ENCODE measurements around the gene EHBP1L1.
"Not testable (repeated sequence)": the region's sequence is repeated elsewhere in the genome, so short reads cannot be mapped to it uniquely, and the experiment has no call there.

EHBP1L1 gene

DNA sequence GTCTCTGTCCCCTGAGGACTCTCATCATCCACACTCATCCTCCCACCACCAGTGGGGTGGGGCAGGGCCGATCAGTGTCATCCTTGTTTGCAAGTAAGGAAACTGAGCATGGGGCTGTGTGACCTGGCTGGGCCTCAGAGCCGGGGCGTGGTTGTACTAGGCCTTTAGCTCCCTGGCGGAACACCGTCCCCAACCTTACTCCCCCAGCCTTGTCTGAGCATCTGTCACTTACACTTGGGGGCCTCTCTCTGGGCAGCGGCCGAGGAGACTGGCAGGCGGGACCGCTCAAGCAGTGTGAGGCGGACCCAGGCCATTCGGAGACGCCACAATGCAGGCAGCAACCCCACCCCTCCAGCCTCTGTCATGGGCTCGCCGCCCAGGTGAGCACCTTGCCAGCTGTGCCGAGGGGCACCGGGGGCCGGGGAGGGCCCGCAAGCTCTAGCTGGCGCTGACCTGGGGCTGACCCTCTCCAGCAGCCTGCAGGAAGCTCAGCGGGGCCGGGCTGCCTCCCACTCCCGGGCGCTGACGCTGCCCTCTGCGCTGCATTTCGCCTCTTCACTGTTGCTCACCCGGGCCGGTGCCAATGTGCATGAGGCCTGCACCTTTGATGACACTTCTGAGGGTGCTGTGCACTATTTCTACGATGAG is 43.6 kb downstream of the EHBP1L1 start:
- no peak for DNase-seq

DNA sequence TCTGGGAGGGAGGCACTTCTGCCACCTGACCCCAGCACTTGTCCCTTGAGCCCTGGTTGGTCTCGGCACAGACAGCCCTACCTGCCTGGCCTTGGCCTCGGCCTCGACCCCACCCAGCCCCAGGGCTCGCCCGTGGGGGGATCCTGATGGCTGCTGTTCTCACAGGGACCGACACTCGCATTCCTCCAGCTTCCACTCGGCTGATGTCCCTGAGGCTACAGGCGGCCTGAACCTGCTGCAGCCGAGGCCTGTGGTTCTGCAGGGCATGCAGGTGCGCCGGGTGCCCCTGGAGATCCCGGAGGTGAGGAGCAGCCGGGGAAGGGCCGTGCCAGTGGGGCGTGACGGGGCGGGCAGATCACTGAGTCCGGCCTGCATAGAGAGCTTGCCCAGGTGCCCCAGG is 44.8 kb downstream of the EHBP1L1 start:
- no peak for DNase-seq

DNA sequence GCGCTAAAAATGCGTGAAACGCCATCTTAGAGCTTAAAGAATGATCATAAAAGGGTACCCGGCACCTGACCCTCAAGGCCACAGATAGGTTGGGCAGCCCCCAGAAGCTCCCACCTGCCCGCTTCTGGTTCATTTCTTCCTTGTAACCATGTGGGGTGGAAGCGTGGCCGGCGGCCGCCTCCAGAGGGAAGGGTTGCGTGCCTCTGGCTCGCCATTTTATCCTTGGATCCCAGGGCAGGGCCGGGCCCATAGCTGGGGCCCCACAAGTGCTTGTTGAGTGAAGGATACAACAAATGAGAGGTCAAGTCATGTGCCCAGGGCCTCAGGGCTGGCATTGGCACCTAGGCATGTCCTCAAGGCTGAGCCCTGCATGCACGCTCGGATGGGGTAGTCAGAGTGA is 45.6 kb downstream of the EHBP1L1 start:
- DNase-seq, result no peak

DNA sequence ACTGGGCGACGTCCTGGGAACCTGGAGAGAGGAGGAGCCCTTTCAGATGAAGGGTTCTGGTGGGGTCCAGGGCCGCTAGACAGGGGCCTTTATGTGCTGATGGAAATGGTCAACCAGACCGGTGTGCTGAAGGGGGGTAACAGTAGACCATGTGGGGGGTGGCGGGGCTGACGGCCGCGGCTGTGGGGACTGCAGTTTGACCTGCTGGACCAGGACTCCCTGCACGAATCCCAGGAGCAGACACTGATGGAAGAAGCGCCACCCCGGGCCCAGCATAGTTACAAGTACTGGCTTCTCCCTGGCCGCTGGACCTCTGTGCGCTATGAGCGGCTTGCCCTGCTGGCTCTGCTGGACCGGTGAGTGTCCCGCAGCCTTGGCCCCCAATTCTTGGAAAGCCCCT is 46.2 kb downstream of the EHBP1L1 start:
- no peak for DNase-seq

DNA sequence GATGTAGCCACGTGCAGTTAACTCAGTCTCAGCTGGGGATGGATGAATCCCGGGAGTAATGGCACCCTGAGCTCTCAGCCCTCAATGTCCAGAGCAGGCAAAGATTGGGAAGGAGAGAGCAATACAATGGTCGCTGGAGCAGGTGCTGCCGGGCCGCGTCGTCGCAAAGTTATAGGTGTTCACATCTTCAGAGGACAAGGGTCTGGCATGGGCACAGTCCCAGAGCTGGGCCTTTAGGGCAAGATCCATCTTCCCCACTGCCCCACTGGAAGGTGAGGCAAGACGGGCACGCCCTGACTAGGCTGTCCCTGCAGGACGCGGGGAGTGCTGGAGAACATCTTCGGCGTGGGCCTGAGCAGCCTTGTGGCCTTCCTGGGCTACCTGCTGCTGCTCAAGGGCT is 47.3 kb downstream of the EHBP1L1 start:
- DNase-seq, result no peak

DNA sequence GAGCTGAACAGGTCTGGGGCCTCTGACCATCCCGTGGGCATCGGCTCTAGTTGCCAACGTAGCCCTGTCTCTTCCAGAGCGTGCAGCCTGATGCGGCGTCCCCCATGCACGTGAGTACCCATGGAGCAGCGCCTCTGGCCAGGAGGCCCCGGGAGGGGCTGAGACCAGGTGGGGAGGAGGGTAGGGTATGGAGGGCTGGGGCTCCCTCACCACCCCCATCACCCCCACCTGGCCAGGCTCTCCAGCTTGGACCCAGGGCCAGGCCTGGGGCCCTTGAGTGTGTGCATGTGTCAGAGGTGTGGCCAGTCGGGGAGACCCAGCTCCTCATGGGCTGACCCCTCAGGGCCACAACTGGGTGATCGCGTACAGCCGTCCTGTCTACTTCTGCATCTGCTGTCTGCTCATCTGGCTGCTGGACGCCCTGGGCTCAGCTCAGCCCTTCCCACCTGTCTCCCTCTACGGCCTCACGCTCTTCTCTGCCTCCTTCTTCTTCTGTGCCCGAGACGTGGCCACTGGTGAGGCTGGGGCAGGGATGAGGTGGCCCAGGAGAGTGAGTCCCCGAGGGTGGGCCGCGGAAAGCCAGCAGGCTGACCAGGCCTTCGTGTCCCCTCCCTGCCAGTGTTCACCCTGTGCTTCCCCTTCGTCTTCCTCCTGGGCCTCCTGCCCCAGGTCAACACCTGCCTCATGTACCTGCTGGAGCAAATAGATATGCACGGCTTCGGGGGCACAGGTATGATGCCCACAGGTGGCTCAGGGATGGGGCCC is 48.2 kb downstream of the EHBP1L1 start:
- DNase-seq, result no peak

DNA sequence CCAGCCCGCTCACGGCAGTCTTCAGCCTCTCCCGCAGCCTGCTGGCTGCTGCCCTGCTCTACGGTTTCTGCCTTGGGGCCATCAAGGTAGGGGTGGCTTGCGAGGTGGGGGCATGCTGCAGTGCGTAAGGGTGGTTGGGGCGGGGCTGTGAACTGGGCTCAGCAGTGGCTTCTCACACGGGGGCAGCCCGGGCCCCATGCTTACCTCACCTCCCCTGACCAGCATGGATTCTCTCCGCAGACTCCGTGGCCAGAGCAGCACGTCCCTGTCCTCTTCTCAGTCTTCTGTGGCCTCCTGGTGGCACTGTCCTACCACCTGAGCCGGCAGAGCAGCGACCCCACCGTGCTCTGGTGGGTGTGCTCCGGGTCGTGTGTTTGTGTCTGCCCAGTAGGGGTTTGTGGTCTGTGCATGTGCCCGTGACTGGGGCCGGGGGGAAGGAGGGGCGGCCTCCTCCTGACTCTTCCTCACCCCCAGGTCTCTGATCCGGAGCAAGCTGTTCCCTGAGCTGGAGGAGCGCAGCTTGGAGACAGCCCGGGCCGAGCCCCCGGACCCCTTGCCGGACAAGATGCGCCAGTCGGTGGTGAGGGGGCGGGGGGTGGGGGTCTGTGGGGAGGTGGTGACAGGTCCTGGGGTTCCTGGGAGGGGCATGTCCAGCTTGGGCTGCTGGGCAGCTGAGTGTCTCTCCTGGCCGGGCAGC is 49.2 kb downstream of the EHBP1L1 start:
- DNase-seq, result no peak

DNA sequence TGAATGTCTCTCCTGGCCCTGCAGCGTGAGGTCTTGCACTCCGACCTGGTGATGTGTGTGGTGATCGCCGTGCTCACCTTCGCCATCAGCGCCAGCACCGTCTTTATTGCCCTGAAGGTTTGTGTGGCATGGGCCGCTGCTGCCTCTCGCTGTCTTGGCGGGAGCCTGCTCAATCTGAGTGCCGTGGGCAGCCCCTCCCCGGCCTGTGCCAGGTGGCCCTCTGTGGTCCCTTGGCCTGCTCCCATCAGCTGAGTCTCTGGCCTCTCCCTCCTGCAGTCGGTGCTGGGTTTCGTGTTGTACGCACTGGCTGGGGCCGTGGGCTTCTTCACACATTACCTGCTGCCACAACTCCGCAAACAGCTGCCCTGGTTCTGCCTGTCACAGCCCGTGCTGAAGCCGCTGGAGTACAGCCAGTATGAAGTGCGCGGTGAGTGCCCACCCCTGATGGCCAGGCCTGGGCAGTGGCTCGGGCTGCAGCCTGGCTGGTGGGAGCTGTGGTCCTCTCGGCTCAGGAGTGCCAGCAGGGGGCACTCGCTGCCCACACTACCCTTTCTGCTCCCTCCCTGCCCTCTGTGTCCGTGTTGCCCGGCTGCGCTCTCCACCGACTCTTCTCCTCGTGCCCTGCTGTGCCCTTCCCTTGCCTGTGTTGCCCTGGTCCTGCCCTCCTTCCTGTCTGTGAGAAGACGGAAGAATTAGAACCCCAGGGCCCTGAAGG is 49.9 kb downstream of the EHBP1L1 start:
- DNase-seq, result peak; percentile 64

DNA sequence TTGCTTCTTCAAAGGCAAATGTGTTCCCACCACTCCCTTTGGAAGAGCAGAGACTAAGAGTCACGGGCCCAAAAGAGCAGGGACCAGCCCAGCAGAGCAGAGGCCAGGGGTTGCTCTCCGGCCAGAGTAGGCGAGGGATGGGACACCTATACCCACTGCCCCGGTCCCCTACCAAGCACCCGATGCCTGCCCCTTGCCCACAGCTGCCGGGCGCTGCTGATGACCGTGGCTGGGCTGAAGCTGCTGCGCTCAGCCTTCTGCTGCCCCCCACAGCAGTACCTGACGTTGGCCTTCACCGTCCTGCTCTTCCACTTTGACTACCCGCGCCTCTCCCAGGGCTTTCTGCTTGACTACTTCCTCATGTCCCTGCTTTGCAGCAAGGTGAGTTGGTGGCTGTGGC is 51.3 kb downstream of the EHBP1L1 start:
- no peak for DNase-seq

DNA sequence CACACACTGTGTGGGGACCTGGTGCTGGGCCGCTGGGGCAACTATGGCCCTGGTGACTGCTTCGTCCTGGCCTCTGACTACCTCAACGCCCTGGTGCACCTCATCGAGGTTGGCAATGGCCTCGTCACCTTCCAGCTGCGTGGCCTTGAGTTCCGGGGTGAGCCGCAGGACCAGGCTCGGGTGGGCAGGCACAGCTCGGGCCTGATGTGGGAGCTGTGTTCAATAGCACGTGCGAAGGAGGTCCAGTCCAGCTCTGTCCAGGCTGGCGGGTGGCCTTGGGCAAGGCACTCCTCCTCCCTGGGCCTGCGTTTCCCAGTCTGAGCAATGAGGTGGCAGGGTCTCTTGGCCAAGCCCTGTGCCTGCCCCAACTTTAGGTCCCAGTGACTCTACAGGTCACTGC is 53.7 kb downstream of the EHBP1L1 start:
- no peak for DNase-seq

DNA sequence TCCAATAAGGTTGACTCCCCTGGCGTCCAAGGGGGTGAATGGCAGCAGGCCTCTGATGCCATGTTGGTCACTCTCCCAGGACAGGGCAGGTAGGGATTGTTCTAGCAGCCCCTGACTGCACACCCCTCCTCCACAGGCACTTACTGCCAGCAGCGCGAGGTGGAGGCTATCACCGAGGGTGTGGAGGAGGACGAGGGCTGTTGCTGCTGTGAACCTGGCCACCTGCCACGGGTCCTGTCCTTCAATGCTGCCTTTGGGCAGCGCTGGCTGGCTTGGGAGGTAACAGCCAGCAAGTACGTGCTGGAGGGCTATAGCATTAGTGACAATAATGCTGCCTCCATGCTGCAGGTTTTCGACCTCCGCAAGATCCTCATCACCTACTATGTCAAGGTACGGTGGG is 54.4 kb downstream of the EHBP1L1 start:
- DNase-seq, result no peak

DNA sequence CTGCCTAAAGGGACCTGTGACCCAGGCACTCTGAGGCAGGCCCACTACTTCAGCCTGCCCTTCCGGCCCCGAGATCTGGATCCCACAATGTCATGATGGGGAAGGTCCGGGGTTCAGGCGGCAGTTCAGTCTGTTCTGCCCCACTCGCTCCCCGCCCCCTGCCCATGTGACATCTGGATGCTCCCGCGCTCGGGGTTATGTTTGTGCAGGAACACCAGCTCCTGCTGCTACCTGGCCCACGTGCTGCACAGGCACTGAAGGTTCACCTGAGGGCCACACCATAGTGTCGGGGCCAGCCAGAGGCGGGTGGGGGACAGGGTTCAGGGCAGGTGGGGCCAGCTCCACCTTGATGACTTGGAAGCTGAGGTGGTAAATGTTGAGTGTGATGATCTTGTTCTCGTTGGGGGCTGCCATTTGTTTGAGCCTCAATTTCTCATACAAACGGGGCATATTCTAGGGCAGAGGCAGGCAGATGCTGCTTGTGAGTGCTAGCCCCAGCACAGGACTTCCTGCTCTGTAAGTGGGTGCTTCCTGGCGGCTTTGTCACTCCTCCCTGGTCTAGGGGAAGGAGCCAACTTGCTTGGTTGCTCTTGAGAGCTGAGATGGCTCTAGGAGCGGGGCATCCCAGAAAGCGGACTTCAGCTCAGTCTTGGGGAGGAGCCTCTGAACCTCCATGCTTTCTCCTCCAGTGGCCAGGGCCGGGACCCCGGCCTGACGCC is 57.7 kb downstream of the EHBP1L1 start:
- no peak for DNase-seq

DNA sequence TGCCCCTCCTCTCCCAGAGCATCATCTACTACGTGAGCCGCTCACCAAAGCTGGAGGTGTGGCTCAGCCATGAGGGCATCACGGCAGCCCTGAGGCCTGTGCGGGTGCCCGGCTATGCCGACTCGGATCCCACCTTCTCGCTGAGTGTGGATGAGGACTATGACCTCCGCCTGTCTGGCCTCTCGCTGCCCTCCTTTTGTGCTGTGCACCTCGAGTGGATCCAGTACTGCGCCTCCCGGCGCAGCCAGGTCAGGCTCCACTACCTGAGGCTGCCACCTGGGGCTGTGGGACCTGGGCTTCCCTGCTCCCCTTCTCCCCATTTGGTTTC is 58.2 kb downstream of the EHBP1L1 start:
- DNase-seq, result no peak

DNA sequence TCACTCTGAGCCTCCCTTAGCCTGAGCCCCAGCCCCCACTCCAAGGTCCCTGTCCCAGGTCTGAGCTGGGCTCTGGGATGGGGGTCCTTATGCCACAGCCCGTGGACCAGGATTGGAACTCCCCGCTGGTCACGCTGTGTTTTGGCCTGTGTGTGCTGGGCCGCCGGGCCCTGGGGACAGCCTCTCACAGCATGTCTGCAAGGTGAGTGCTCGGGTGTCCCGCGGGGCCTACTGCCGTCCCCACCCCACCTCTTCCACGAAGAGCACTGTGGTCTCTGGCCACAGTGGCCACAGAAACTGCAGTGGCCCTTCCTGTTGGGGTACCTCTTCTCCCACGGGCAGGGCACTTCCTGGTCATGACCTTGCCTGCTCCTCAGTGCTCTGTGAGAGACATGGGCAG is 58.6 kb downstream of the EHBP1L1 start:
- no peak for DNase-seq

DNA sequence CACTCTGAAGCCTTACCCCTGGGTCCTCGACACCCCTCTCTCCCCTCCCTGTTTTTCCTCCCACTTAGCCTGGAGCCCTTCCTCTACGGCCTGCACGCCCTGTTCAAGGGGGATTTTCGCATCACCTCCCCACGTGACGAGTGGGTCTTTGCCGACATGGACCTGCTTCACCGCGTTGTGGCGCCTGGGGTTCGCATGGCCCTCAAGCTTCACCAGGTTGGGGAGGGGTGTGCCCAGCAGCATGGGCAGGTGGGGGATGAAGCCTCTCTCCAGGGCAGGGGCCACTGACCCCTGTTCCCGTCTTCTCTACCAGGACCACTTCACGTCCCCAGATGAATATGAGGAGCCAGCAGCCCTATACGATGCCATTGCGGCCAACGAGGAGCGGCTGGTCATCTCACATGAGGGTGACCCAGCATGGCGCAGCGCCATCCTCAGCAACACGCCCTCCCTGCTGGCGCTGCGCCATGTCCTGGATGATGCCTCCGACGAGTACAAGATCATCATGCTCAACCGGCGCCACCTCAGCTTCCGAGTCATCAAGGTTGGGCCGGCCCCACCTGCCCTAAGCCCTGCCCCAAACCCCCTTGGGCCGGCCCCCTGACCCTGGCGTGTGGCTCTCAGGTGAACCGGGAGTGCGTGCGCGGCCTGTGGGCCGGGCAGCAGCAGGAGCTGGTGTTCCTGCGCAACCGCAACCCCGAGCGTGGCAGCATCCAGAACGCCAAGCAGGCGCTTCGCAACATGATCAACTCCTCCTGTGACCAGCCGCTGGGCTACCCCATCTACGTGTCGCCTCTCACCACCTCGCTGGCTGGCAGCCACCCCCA is 59.3 kb downstream of the EHBP1L1 start:
- DNase-seq, result no peak

DNA sequence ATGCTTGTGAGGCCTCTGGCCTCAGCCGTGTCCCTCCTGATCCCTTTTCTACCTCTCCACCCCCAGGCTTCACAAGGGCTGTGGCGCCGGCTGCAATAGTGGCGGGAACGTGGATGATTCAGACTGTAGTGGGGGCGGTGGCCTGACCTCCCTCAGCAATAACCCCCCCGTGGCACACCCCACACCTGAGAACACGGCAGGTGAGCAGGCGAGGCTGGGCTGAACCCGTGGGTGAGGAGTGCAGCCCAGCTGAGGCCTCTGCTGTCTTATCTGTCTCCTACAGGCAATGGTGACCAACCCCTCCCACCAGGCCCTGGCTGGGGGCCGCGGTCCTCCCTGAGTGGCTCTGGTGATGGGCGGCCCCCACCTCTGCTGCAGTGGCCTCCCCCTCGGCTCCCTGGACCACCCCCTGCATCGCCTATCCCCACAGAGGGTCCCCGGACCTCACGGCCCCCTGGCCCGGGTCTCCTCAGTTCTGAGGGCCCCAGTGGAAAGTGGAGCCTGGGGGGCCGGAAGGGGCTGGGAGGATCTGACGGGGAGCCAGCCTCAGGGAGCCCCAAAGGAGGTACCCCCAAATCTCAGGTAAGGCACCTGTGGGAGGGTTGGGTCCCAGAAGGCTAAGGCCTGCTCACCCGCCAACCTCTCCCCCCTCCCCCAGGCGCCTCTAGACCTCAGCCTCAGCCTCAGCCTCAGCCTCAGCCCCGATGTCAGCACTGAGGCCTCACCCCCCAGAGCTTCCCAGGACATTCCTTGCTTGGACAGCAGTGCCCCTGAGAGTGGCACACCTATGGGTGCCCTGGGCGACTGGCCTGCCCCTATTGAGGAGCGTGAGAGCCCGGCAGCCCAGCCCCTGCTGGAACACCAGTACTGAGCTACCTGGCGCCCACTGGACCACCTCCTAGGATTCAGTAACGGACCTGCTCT is 60.5 kb downstream of the EHBP1L1 start:
- no peak for DNase-seq

DNA sequence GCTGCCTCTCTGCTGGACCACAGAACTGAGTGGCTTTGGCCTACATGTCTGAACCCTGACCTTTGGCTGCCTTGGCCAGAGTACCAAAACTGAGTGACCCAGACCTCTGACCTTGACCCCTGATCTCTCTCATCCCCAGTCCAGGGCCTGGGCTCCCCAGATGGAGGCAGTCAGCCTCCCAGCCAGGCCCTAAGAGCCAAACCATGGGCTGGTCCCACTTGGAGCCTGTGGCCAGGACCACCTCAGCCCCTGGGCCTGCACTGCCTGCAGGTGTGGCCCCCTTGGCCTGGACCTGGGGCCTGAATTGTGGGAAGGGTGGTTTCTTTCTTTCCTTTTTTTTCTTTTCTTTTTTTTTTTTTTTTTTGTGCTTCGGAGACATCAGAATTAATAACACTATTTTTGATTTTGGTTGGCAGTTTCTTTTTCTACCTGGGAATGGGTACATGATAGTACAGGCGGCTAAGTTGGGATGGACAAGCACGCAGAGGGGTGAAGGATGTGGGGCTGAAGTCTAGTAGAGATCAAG is 61.2 kb downstream of the EHBP1L1 start:
- no peak for DNase-seq

DNA sequence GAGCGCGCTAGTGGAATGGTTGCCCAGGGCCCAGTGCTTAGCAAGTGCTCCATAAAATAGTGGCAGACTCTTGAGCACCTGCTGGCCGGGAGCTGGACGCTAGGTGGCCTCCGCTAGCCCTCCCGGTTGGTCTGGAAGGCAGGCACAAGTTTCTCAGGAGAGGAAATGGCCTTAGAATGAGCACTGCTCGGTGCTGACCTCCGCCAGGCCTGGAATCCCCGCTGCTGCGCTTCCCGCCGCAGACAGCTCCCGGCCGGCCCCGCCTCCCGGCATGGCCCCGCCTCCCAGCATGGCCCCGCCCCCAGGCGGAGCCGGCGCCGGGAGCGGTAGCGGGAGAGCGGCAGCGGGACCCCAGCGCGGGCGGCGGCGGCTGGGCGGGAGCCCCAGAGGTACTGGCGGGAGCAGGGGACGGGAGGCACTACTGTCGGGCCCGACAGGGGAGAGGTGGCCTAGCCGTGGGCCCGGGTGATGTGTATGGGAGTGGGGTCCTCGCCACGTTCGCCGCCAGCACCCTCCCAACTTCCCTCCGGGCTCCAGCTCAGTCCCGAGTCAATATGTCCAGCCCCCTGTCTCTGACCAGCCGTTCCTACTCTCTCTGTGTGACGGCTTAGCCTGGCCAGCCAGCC is 62.1 kb downstream of the EHBP1L1 start, which contains the start of gene SIPA1:
Gene SIPA1, plus strand, starts transcription at position 308 of the 626 bp plus-strand sequence. CDS start 2,821 bp downstream, outside the sequence.
- DNase-seq, result peak; percentile 78

DNA sequence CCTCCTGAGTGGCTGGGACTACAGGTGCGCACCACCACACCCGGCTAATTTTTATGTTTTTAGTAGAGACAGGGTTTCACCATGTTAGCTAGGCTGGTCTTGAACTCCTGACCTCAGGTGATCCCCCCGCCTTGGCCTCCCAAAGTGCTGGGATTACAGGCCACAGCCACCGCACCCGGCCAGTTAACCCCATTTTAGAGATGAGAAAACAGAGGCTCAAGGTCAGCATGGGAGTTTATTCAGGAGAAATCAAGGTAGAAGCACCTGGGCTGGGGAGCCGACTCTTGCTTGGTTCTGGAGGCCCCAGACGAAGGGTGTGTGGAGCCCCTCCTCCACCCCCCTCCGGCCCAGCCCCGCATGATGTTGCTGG is 63.4 kb downstream of the EHBP1L1 start:
- not testable (repeated sequence) for DNase-seq
